HG03135 (cell line): ENCODE measurements around the gene STOML1.

Experiments used
- ATAC-seq: cut with Tn5 transposase; IDR thresholded peaks from one replicate; pipeline ENCODE4 v1.9.1; 2021; ENCODE audit warnings: mild to moderate bottlenecking, moderate library complexity; ENCODE audit not compliant: unreplicated experiment

The STOML1 gene

GRCh38 chr15:73991726-73992593, at the start of gene STOML1:
TSS of gene STOML1 (minus strand) at chr15:73992295. CDS start at chr15:73992223, 72 bp downstream.
- peak; percentile 67 for ATAC-seq

GRCh38 chr15:74041311-74041756, 49.2 kb upstream of the STOML1 start:
- ATAC-seq: no peak

- no peak for ATAC-seq
Observed at GRCh38 chr15:74040109-74040850, 48.2 kb upstream of the STOML1 start.

DNA sequence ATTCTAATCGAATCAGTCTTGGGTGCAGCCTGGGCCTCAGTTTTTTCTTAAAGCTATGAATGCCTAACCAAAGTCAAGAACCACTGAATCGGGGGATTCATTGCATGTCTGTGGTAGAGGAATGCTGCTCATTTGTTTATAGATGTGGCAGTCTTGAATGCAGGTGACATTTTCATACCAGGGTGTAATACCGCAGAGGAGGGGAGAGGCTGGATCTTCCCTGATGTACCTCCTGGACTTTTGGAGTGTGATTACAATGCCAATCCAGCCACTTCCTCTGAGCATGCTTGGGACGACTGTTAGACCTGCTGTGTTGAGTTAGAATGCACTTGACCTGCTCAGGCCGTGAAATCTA, 47.5 kb upstream of the STOML1 start:
- no peak for ATAC-seq

- ATAC-seq: no peak
Observed at GRCh38 chr15:74038707-74039655, 46.9 kb upstream of the STOML1 start.

DNA sequence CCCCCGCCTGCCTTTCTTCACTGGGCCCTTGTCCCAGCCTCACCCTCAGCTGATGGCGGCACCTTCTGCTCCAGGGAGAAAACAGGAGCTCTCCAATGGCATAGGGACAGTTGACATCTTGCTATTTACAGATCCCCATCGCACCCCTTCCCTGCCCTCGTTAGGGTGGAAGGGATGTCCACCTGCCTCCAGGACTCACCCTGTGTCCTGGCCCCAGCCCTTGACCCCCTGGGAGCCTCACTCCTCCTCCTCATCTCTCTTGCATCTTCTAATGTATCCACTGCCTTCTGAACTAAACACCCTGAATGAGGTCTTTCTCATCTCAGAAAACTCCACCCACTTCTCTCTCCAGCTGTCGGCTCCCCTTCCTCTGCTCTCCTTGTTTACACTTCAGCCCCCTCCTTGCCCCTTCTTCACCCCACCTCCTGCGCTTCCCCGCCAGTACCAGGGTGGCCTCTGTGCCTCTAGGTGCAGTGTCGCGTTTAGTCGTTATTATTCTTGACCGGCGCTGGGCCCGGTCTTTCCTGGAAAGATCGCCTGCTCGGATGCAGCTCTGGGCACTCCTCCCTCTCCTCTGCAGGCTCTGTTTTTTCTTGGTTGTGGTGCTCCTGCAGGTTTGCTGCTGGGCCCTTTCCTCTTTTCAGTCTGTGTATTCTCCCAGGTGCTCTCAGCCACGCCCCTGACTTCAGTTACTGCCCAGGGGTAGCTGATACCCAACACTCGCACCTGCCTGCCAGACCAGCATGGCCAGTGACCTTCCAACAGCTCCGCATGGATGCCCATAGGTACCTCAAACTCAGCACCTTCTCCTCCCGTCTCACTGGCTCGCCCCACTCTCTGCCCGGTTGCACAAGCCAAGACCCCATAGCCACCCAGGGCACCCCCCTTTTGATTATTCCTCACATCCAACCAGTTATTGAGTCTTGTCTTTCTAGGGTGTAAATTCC, 45.3 kb upstream of the STOML1 start:
- no peak for ATAC-seq

GRCh38 chr15:74036271-74037170, 44.4 kb upstream of the STOML1 start:
- no peak for ATAC-seq

GRCh38 chr15:74035121-74036017, 43.3 kb upstream of the STOML1 start:
- ATAC-seq: no peak

DNA sequence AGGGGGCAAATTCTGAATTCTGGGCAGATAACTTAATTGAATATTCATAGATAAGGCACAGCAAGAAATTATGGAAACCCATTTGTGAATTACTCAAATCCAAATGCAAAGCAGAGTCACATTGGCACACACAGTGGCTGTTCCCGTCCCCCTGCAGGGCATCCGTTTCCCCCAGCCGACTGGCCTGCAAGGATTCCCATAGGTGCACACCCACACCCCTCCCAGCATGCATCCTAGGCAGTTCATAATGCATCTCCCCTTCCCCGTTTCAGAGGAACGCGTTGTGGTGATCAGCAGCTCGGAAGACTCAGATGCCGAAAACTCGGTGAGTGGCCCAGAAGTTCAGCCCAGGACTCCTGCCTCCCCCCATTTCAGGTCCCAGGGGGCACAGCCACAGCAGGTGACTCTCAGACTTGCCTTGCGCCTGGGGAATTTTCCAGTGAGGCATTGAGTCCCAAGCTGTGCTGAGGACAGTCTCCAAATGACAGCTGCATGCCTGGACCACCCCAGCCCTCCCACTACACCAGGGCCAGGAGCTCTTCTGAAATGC, 42.2 kb upstream of the STOML1 start:
- ATAC-seq: no peak

DNA sequence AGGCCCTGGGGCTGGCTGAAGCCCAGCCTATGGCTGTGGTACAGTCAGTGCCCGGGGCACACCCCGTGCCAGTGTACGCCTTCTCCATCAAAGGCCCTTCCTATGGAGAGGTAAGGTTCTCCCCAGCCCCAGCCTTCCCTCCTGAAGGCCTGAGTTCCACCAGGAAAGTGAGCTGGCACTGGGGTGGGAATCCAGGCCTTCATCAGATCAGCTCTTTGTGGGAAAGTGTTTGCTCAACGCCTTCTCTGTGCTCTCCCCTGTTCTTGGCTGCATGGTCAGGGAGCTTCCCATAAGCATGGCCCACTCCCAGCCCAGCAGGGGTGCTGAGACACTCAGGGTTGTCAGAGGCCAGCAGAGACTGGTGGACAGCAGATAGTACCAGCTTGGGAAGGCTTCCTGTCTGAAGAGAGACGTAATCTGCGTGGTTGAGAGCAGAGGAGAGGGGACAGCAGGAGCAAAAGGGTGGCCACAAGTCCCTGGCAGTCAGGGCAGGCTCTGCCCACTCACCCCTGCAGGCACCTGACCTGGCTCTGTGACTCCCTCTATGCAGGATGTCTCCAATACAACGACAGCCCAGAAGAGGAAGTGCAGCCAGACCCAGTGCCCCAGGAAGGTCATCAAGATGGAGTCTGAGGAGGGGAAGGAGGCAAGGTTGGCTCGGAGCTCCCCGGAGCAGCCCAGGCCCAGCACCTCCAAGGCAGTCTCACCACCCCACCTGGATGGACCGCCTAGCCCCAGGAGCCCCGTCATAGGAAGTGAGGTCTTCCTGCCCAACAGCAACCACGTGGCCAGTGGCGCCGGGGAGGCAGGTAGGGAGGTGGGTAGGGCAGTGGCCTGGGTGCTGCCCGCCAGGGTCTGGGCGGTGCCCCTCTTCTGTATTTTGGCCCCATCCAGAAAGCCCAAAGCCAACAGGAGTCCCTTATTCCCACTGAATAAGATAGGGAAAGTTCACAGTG, 40.8 kb upstream of the STOML1 start:
- no peak for ATAC-seq

GRCh38 chr15:74032046-74032445, 40.0 kb upstream of the STOML1 start:
- ATAC-seq: no peak

GRCh38 chr15:74028646-74029045, 36.6 kb upstream of the STOML1 start:
- no peak for ATAC-seq

DNA sequence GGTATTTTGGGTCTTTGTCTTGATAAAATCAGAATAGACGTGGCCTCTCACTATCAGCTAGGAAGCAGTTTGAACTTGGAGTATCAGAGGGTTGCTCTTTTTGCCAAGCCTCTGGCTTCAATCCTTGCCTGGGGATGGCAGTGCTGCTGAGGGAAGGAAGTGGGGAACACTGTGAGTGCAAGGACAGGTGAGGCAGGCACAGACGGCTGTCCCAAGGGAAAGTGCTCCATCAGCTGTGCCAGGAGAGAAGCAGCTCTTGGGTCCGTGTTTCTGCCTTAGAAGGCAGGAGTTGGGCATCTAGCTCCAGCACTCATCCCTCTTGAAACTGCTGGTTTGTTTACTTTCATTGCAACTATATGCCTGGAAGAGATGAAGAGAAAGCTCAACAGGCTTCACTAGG, 35.6 kb upstream of the STOML1 start:
- ATAC-seq: no peak

- ATAC-seq: no peak
Observed at GRCh38 chr15:74025436-74025835, 33.3 kb upstream of the STOML1 start.

GRCh38 chr15:74024687-74025086, 32.6 kb upstream of the STOML1 start:
- ATAC-seq: no peak

- no peak for ATAC-seq
Observed at GRCh38 chr15:74022706-74023470, 30.8 kb upstream of the STOML1 start.
